GM18517 (cell line): ENCODE measurements around the gene COA3.
"Not testable (repeated sequence)": the region's sequence is repeated elsewhere in the genome, so short reads cannot be mapped to it uniquely, and the experiment has no call there.

Source experiments
- ATAC-seq: cut with Tn5 transposase; IDR thresholded peaks from one replicate; pipeline ENCODE4 v1.9.1; 2021; ENCODE audit warnings: mild to moderate bottlenecking, moderate library complexity; ENCODE audit not compliant: unreplicated experiment

COA3 gene

GRCh38 chr17:42782166-42783061 lies 16.1 kb downstream of the COA3 start:
- no peak for ATAC-seq

GRCh38 chr17:42781639-42782165 lies 16.8 kb downstream of the COA3 start:
- no peak for ATAC-seq

- no peak for ATAC-seq
Observed at GRCh38 chr17:42780851-42781638, 17.5 kb downstream of the COA3 start.

- no peak for ATAC-seq
Observed at GRCh38 chr17:42779936-42780850, 18.3 kb downstream of the COA3 start, which contains the start of gene WNK4. WNK4 (plus strand) TSS chr17:42780610; CDS start chr17:42780699, 89 bp downstream.

GRCh38 chr17:42779304-42779935 lies 19.1 kb downstream of the COA3 start:
- ATAC-seq: no peak

- ATAC-seq: no peak
Observed at GRCh38 chr17:42778570-42778969, 19.9 kb downstream of the COA3 start.

- no peak for ATAC-seq
Observed at GRCh38 chr17:42775534-42776098, 22.9 kb downstream of the COA3 start.

GRCh38 chr17:42774066-42774745 lies 24.3 kb downstream of the COA3 start:
- ATAC-seq: no peak

- no peak for ATAC-seq
Observed at GRCh38 chr17:42773290-42774035, 25.0 kb downstream of the COA3 start, which contains the start of gene VPS25. VPS25 (plus strand) TSS chr17:42773449; CDS start chr17:42773476, 27 bp downstream.

- ATAC-seq: no peak
Observed at GRCh38 chr17:42772945-42773289, 25.6 kb downstream of the COA3 start.

- ATAC-seq: not testable (repeated sequence)
Observed at GRCh38 chr17:42769964-42770363, 28.5 kb downstream of the COA3 start.

- ATAC-seq: not testable (repeated sequence)
Observed at GRCh38 chr17:42768006-42768405, 30.5 kb downstream of the COA3 start.

- ATAC-seq: no peak
Observed at GRCh38 chr17:42767512-42767911, 31.0 kb downstream of the COA3 start.

GRCh38 chr17:42766124-42766523 lies 32.4 kb downstream of the COA3 start:
- no peak for ATAC-seq

- ATAC-seq: no peak
Observed at GRCh38 chr17:42761638-42762037, 36.9 kb downstream of the COA3 start.

GRCh38 chr17:42760652-42761581 lies 37.6 kb downstream of the COA3 start, which contains the start of gene RAMP2:
RAMP2 (plus strand) TSS chr17:42761227; CDS start chr17:42761262, 35 bp downstream.
- no peak for ATAC-seq

- no peak for ATAC-seq
Observed at GRCh38 chr17:42759982-42760651, 38.4 kb downstream of the COA3 start.
